ENCODE results near the gene PTGFRN.
"Not testable (repeated sequence)": the region's sequence is repeated elsewhere in the genome, so short reads cannot be mapped to it uniquely, and the experiment has no call there.

- TF ChIP-seq ZNF274 (IDR thresholded peaks at IDR 0.05; ENCODE audit: low read depth, low read length); SUZ12 (IDR thresholded peaks at IDR 0.05; ENCODE audit: extremely low read depth, insufficient read depth, insufficient read length); YY1 (IDR thresholded peaks at IDR 0.05; ENCODE audit: insufficient read depth, insufficient read length): not testable (repeated sequence)
Observed at GRCh38 chr1:116980309-116980708, 70.6 kb downstream of the PTGFRN start.
